HCT116 (cell line): ENCODE data around the gene CHPT1. TPM values are rescaled to one million over a fixed set of nuclear protein-coding genes. Genes with fewer than 3 reads are reported as not detected.

Source experiments
- ATAC-seq: fragments of 200-7000 bp; cut with Tn5 transposase; 2 replicates; pipeline ENCODE4 v1.9.1; 2020; ENCODE audit warnings: mild to moderate bottlenecking, moderate library complexity
- BruUV-seq: library from RNA; stranded (reverse); fragments of 400-500 nt; replicated peaks from 2 replicates; lab custom pipeline; 2021; lab: Mats Ljungman, UMichigan
- CTCF ChIA-PET: fragments of 300-600 bp; sonication (Branson Sonifier 250); formaldehyde crosslinking; loops from one replicate; lab custom pipeline; 2021; ENCODE audit warnings: antibody characterized with exemption; lab: Charles Lee
- POLR2A ChIA-PET: fragments of 300-600, 350-600 bp; sonication (Branson Sonifier 250); formaldehyde crosslinking; loops from one replicate; lab custom pipeline; 2021; ENCODE audit warnings: antibody characterized with exemption; lab: Charles Lee
- RAD21 ChIA-PET, 2 experiments: fragments of 300-600 bp; sonication (Branson Sonifier 250); formaldehyde crosslinking; loops; one replicate each; lab custom pipeline; 2023; ENCODE audit warnings: low total read pairs in 2 of 2; ENCODE audit not compliant: uncharacterized antibody in 2 of 2, unreplicated experiment in 2 of 2, low non-redundant PET in 1 of 2; lab: Charles Lee
- DNase-seq: peaks from one replicate; pipeline ENCODE4 v3.0.0-alpha.2; 2010; ENCODE audit warnings: low read depth, low spot score
- H2AFZ ChIP-seq: fragments of 200-600 bp; shearing (Covaris generic), sonication (generic); 2 replicates; pipeline ENCODE4 v1.6.1; 2017; ENCODE audit warnings: low read depth, mixed run types, mixed read lengths, antibody characterized with exemption, low read length; ENCODE audit not compliant: poor library complexity, severe bottlenecking
- H3K27ac ChIP-seq: 2 replicates; pipeline ENCODE4 v1.5.1; 2012; ENCODE audit warnings: low read depth, low read length
- H3K27me3 ChIP-seq: fragments of 200-600 bp; sonication (generic); 2 replicates; pipeline ENCODE4 v1.6.1; 2016; ENCODE audit warnings: mixed run types, low read length, mixed read lengths; ENCODE audit not compliant: insufficient read depth
- H3K36me3 ChIP-seq, 2 experiments: fragments of 200-500 bp in 1 of 2; fragments of 200-600 bp in 1 of 2; sonication (Bioruptor generic) in 1 of 2; sonication (generic) in 1 of 2; 2 replicates each; pipeline versions ENCODE4 v1.5.1 to v1.6.1; 2014 to 2016; ENCODE audit warnings: low read length in 2 of 2, inconsistent platforms in 1 of 2, mixed read lengths in 1 of 2, mixed run types in 1 of 2; ENCODE audit not compliant: insufficient read depth in 2 of 2, control insufficient read depth in 1 of 2
- H3K4me1 ChIP-seq, 2 experiments: fragments of 200-600 bp in 1 of 2; sonication (generic) in 1 of 2; 2 replicates each; pipeline versions ENCODE4 v1.5.1 to v1.6.1; 2012 to 2017; ENCODE audit warnings: low read length in 2 of 2, inconsistent platforms in 1 of 2, mild to moderate bottlenecking in 1 of 2, mixed read lengths in 1 of 2, mixed run types in 1 of 2, moderate library complexity in 1 of 2; ENCODE audit not compliant: insufficient read depth in 2 of 2, control insufficient read depth in 1 of 2
- H3K4me2 ChIP-seq: fragments of 200-600 bp; sonication (generic); 2 replicates; pipeline ENCODE4 v1.6.1; 2017; ENCODE audit warnings: mixed run types, low read length, mixed read lengths
- H3K4me3 ChIP-seq, 2 experiments: fragments of 200-600 bp in 1 of 2; sonication (generic) in 1 of 2; replicated peaks in 1 of 2; 2 replicates each; pipeline ENCODE4 v1.5.1; 2011 to 2016; ENCODE audit warnings: low read length in 2 of 2, control low read depth in 1 of 2, low read depth in 1 of 2, mild to moderate bottlenecking in 1 of 2, mixed read lengths in 1 of 2, mixed run types in 1 of 2
- H3K79me2 ChIP-seq: fragments of 200-600 bp; sonication (generic); 2 replicates; pipeline ENCODE4 v1.6.1; 2017; ENCODE audit warnings: mild to moderate bottlenecking, mixed run types, low read length, moderate library complexity, mixed read lengths; ENCODE audit not compliant: insufficient read depth
- H3K9ac ChIP-seq: fragments of 200-600 bp; sonication (generic); 2 replicates; pipeline ENCODE4 v1.6.1; 2016; ENCODE audit warnings: low read length, mixed read lengths
- H3K9me2 ChIP-seq: fragments of 200-600 bp; sonication (generic), shearing (Covaris generic); 2 replicates; pipeline ENCODE4 v1.6.1; 2017; ENCODE audit warnings: mixed run types, mild to moderate bottlenecking, moderate library complexity; ENCODE audit not compliant: insufficient read depth
- H3K9me3 ChIP-seq, 2 experiments: fragments of 200-500 bp in 1 of 2; fragments of 200-600 bp in 1 of 2; sonication (Bioruptor generic) in 1 of 2; sonication (generic) in 1 of 2; 2 replicates each; pipeline ENCODE4 v1.6.1; 2014 to 2017; ENCODE audit warnings: low read length in 2 of 2, mixed read lengths in 2 of 2, inconsistent platforms in 1 of 2, low read depth in 1 of 2, mild to moderate bottlenecking in 1 of 2, mixed run types in 1 of 2, moderate library complexity in 1 of 2; ENCODE audit not compliant: control insufficient read depth in 1 of 2, insufficient read depth in 1 of 2
- H4K20me1 ChIP-seq: fragments of 200-600 bp; sonication (generic), shearing (Covaris generic); 2 replicates; pipeline ENCODE4 v1.6.1; 2017; ENCODE audit warnings: mixed run types, mild to moderate bottlenecking, moderate library complexity; ENCODE audit not compliant: insufficient read depth
- ATF3 ChIP-seq: IDR thresholded peaks from 2 replicates; pipeline ENCODE4 v1.6.1; 2012
- CBX3 ChIP-seq: IDR thresholded peaks from 2 replicates; pipeline ENCODE4 v1.6.1; 2012; ENCODE audit warnings: low read depth
- CEBPB ChIP-seq: IDR thresholded peaks from 2 replicates; pipeline ENCODE4 v1.6.1; 2012; ENCODE audit warnings: low read depth
- CTCF ChIP-seq, 3 experiments: fragments of 200-600 bp in 1 of 3; sonication (generic) in 1 of 3; IDR thresholded peaks in 2 of 3; conservative IDR thresholded peaks in 1 of 3; 2 replicates each; pipeline ENCODE4 v1.5.1; 2012 to 2017; ENCODE audit warnings: low read depth in 2 of 3, low read length in 2 of 3, antibody characterized with exemption in 1 of 3, borderline replicate concordance in 1 of 3, control low read depth in 1 of 3, mild to moderate bottlenecking in 1 of 3, mixed read lengths in 1 of 3, mixed run types in 1 of 3, moderate library complexity in 1 of 3; ENCODE audit not compliant: insufficient read depth in 1 of 3
- EGR1 ChIP-seq: IDR thresholded peaks from 2 replicates; pipeline ENCODE4 v1.6.1; 2012; ENCODE audit warnings: low read depth
- EZH2 ChIP-seq: fragments of 200-600 bp; sonication (generic); IDR thresholded peaks from 2 replicates; pipeline ENCODE4 v1.6.1; 2017; ENCODE audit warnings: antibody characterized with exemption, mixed run types
- EZH2phosphoT487 ChIP-seq: fragments of 200-600 bp; IDR thresholded peaks from 2 replicates; pipeline ENCODE4 v1.6.1; 2018; ENCODE audit warnings: antibody characterized with exemption, borderline replicate concordance
- FOSL1 ChIP-seq: IDR thresholded peaks from 2 replicates; pipeline ENCODE4 v1.6.1; 2012; ENCODE audit warnings: low read depth
- JUND ChIP-seq: IDR thresholded peaks from 2 replicates; pipeline ENCODE4 v1.6.1; 2012
- POLR2A ChIP-seq: IDR thresholded peaks from 2 replicates; pipeline ENCODE4 v1.7.0; 2011; ENCODE audit warnings: borderline replicate concordance; ENCODE audit not compliant: insufficient read depth, insufficient read length; ENCODE audit errors: extremely low read depth
- POLR2AphosphoS5 ChIP-seq: IDR thresholded peaks from 2 replicates; pipeline ENCODE4 v1.6.1; 2011; ENCODE audit warnings: mild to moderate bottlenecking, low read depth, low read length, moderate library complexity
- REST ChIP-seq: IDR thresholded peaks from 2 replicates; pipeline ENCODE4 v1.6.1; 2012; ENCODE audit warnings: low read depth
- SIN3A ChIP-seq: IDR thresholded peaks from 2 replicates; pipeline ENCODE4 v1.6.1; 2012; ENCODE audit warnings: low read depth
- SP1 ChIP-seq: IDR thresholded peaks from 2 replicates; pipeline ENCODE4 v1.6.1; 2012; ENCODE audit warnings: low read depth
- SRF ChIP-seq: IDR thresholded peaks from 2 replicates; pipeline ENCODE4 v1.6.1; 2012; ENCODE audit warnings: low read depth
- TCF7L2 ChIP-seq: IDR thresholded peaks from 2 replicates; pipeline ENCODE4 v1.7.0; 2011; ENCODE audit warnings: borderline replicate concordance, inconsistent platforms; ENCODE audit not compliant: insufficient read depth, insufficient read length; ENCODE audit errors: extremely low read depth
- YY1 ChIP-seq: IDR thresholded peaks from 2 replicates; pipeline ENCODE4 v1.6.1; 2011; ENCODE audit warnings: low read length, low read depth, moderate library complexity, mild to moderate bottlenecking; ENCODE audit not compliant: insufficient replicate concordance; ENCODE audit errors: extremely low read depth
- ZNF274 ChIP-seq: fragments of 200-500 bp; sonication (Bioruptor generic); IDR thresholded peaks from 2 replicates; pipeline ENCODE4 v1.6.1; 2014; ENCODE audit warnings: mild to moderate bottlenecking, low read depth, low read length, inconsistent platforms
- intact Hi-C: fragments of 100-400 bp; cut with micrococcal nuclease; formaldehyde crosslinking; loops from 2 replicates; pipeline ENCODE4 v1.10.0; 2022
- total RNA-seq: library from RNA; stranded (reverse); gene quantifications from one replicate; pipeline ENCODE4 v1.2.1, GENCODE V29; 2021; ENCODE audit not compliant: unreplicated experiment

CHPT1 gene
- total RNA-seq, 1 experiment from 2014 or later, result 20.1 TPM

- DNase-seq (no peak), ATAC-seq (no peak)
- H3K27ac ChIP-seq, result no peak overlapping the region
- CTCF ChIA-PET, result no interaction called here
- RAD21 ChIA-PET, result no interaction called here
- no peaks in the 10 kb centered on the region for H3K79me2 ChIP-seq
- BruUV-seq, result no TSS peak
- no peaks in the 10 kb centered on the region for H3K9me2 ChIP-seq
- no peaks in the 10 kb centered on the region for H3K27me3 ChIP-seq
- no peak overlapping the region for H3K4me2 ChIP-seq
- no peak overlapping the region for H3K4me3 ChIP-seq
- H3K9me3 ChIP-seq, result no peaks in the 10 kb centered on the region
- intact Hi-C loops, result no loop called here
- H3K4me1 ChIP-seq, result no peaks in the 10 kb centered on the region
- POLR2A ChIA-PET, result no interaction called here
- H3K9ac ChIP-seq, result no peak overlapping the region
- H2AFZ ChIP-seq, result no peak overlapping the region
- no peak for TF ChIP-seq EGR1
- no peaks in the 10 kb centered on the region for H4K20me1 ChIP-seq
- H3K36me3 ChIP-seq, result no peaks in the 10 kb centered on the region
Observed at GRCh38 chr12:101663298-101663697, 34.1 kb upstream of the CHPT1 start.

GRCh38 chr12:101664992-101665391 lies 32.4 kb upstream of the CHPT1 start:
- no peak overlapping the region for H2AFZ ChIP-seq
- H3K9me2 ChIP-seq, result no peaks in the 10 kb centered on the region
- no peak for ATAC-seq
- H3K4me1 ChIP-seq, result no peaks in the 10 kb centered on the region
- TF ChIP-seq ZNF274, result no peak
- TF ChIP-seq EZH2phosphoT487, result no peak
- no peak for TF ChIP-seq EZH2
- TF ChIP-seq FOSL1, result no peak
- TF ChIP-seq SP1, result no peak
- TF ChIP-seq CBX3, result no peak
- TF ChIP-seq POLR2AphosphoS5, result no peak
- no peak for TF ChIP-seq REST
- TF ChIP-seq JUND, result no peak
- no peak for TF ChIP-seq TCF7L2
- no peak for TF ChIP-seq YY1
- TF ChIP-seq CEBPB, result no peak
- TF ChIP-seq ATF3, result no peak
- no peak for TF ChIP-seq POLR2A
- TF ChIP-seq CTCF (IDR thresholded peaks at IDR 0.05 in 2 of 3, conservative IDR thresholded peaks at IDR 0.05 in 1 of 3; ENCODE audit: borderline replicate concordance in 1 of 3, insufficient read depth in 1 of 3, low read depth in 2 of 3, low read length in 2 of 3), result no peak
- no peak for TF ChIP-seq SRF
- no peak for TF ChIP-seq SIN3A
- TF ChIP-seq, all 23 proteins: peak for 0
- H3K79me2 ChIP-seq, result no peaks in the 10 kb centered on the region
- CTCF ChIA-PET, result no interaction called here
- H3K4me3 ChIP-seq, result no peak overlapping the region
- H3K36me3 ChIP-seq, result no peaks in the 10 kb centered on the region
- H3K9ac ChIP-seq, result no peak overlapping the region
- BruUV-seq, result no TSS peak
- no peak overlapping the region for H3K27ac ChIP-seq
- DNase-seq, result no peak
- no peaks in the 10 kb centered on the region for H3K9me3 ChIP-seq
- no peaks in the 10 kb centered on the region for H3K27me3 ChIP-seq
- H4K20me1 ChIP-seq, result no peaks in the 10 kb centered on the region
- RAD21 ChIA-PET, result no interaction called here
- POLR2A ChIA-PET, result no interaction called here
- H3K4me2 ChIP-seq, result no peak overlapping the region
- intact Hi-C loops, result no loop called here
